ENCODE measurements around the gene SLCO2A1. TPM values are rescaled to one million over a fixed set of nuclear protein-coding genes. Genes with fewer than 3 reads are reported as not detected.
A peak's percentile ranks its signal among the peaks of the same experiment; 100 is the strongest.

SLCO2A1 gene
- total RNA-seq, 1 donor from 2014 or later = 18.0 TPM

GRCh38 chr3:134033315-134033996 is 3.7 kb upstream of the SLCO2A1 start:
- intact Hi-C loops (cut with micrococcal nuclease) = no loop called here
- DNase-seq = no peak
- no peak for TF ChIP-seq CTCF (IDR thresholded peaks at IDR 0.05; ENCODE audit: borderline replicate concordance)
- H3K9me3 ChIP-seq (replicated peaks) = no peaks in the 10 kb centered on the region
- H3K4me1 ChIP-seq = peaks cover 20% of the 10 kb centered on the region
- H3K27me3 ChIP-seq (ENCODE audit: low read depth) = peaks cover 12% of the 10 kb centered on the region
- no peaks in the 10 kb centered on the region for H3K36me3 ChIP-seq
- H3K4me3 ChIP-seq = no peak overlapping the region
- no peak overlapping the region for H3K27ac ChIP-seq (replicated peaks)

DNA sequence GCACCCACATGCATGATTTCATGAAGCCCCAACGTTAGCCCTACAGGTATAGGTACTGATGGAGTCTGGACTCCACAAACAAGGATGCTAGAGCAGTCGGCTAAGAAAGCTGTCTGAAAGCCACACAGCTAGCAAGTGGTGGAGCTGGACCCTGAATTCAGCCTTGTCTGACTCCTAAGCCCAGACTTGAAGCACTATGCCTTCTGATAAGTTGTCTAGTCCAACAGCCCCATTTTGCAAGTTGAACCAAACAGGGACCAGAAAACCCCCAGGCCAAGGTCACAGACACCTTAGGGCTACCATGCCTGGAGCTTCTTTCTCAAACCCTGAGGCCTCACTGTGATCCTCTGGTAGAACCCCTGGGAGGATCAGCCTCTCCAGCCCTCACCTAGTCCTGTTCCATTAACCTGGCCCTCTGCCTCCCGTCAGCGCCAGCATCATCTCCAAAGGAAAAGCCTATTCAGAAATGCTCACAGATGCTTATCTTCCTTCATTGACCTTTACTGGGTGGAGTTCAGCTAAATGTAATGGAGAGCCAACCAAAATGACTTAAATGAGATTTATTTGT is 1.7 kb upstream of the SLCO2A1 start:
- Histone ChIP-seq H3K27ac (replicated peaks) (no peak overlapping the region), H3K36me3 (no peaks in the 10 kb centered on the region), H3K4me1 (peaks cover 20% of the 10 kb centered on the region), H3K27me3 (ENCODE audit: low read depth) (peaks cover 25% of the 10 kb centered on the region), H3K4me3 (no peak overlapping the region), H3K9me3 (replicated peaks) (no peaks in the 10 kb centered on the region)
- intact Hi-C loops (cut with micrococcal nuclease) = no loop called here
- no peak for DNase-seq
- TF ChIP-seq CTCF (IDR thresholded peaks at IDR 0.05; ENCODE audit: borderline replicate concordance) = no peak

- Histone ChIP-seq H3K4me3 (peak overlapping the region; percentile 76), H3K36me3 (no peaks in the 10 kb centered on the region), H3K9me3 (replicated peaks) (no peaks in the 10 kb centered on the region), H3K27me3 (ENCODE audit: low read depth) (peaks cover 25% of the 10 kb centered on the region), H3K27ac (replicated peaks) (no peak overlapping the region), H3K4me1 (peaks cover 20% of the 10 kb centered on the region)
- no peak for TF ChIP-seq CTCF (IDR thresholded peaks at IDR 0.05; ENCODE audit: borderline replicate concordance)
- intact Hi-C loops (cut with micrococcal nuclease) = no loop called here
- no peak for DNase-seq
Observed at GRCh38 chr3:134030379-134031347, 938 bp upstream of the SLCO2A1 start.

GRCh38 chr3:134029256-134029733 is 430 bp downstream of the SLCO2A1 start:
- Histone ChIP-seq H3K9me3 (replicated peaks) (no peaks in the 10 kb centered on the region), H3K4me3 (peak overlapping the region; percentile 76), H3K27ac (replicated peaks) (peak overlapping the region; percentile 67), H3K36me3 (no peaks in the 10 kb centered on the region), H3K4me1 (peaks cover 20% of the 10 kb centered on the region), H3K27me3 (ENCODE audit: low read depth) (peaks cover 25% of the 10 kb centered on the region)
- intact Hi-C loops (cut with micrococcal nuclease) = no loop called here
- TF ChIP-seq CTCF (IDR thresholded peaks at IDR 0.05; ENCODE audit: borderline replicate concordance) = no peak
- DNase-seq = no peak

DNA sequence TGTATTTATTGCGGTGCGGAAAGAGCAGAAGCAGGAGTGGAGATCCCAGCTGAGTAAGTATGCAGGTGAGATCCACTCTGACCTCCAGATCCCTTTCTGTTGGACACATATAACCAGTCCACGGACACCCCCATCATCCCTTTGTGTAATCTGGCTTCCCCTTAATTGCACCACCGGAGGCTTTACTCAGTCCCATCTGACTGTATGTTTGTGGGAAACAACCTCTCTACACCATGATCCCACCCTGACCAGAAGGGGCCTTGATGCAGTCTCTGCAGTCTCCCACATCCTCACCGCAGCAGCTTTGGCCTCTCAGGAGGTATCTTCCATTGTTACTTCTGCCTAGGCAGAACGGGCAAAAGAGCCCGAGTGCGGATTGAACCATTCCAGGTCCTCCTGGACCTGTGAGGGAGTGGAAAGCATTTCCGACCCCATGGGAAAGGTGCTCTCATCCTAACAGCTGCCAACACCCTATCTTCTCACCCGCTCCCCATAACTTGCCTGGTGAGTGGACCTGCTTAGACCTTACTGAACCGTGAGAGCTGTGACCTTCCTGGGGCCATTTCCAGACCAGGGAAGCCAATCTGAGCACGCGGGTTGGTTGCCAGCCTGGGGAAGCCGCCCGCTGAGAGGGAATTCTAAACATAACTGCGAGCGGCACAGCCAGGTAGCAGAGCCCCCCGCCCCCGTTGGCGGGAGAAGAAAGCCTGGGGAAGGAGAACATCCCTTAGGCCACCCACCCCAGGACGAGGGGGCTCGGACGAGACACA is 1.1 kb downstream of the SLCO2A1 start:
- Histone ChIP-seq H3K4me1 (peaks cover 20% of the 10 kb centered on the region), H3K27ac (replicated peaks) (peak overlapping the region; percentile 67), H3K4me3 (peak overlapping the region; percentile 76), H3K9me3 (replicated peaks) (no peaks in the 10 kb centered on the region), H3K27me3 (ENCODE audit: low read depth) (peaks cover 25% of the 10 kb centered on the region), H3K36me3 (no peaks in the 10 kb centered on the region)
- DNase-seq = no peak
- no peak for TF ChIP-seq CTCF (IDR thresholded peaks at IDR 0.05; ENCODE audit: borderline replicate concordance)
- intact Hi-C loops (cut with micrococcal nuclease) = no loop called here

Measured in left ventricle myocardium inferior (tissue), 1 donor.